Gastrocnemius medialis (tissue), 4 donors: ENCODE results near the gene SHROOM3.

Source experiments
- POLR2A ChIP-seq, 2 donors: fragments of 450-650 bp; IDR thresholded peaks; one replicate each; pipeline ENCODE4 v1.6.1; 2017; ENCODE audit warnings: antibody characterized with exemption in 2 of 2, mild to moderate bottlenecking in 2 of 2, moderate library complexity in 2 of 2
- TF ChIP-seq, protein P1 (sequence below), 5 experiments: fragments of 450-650 bp in 3 of 5; fragments of 200-600 bp in 2 of 5; sonication (generic) in 2 of 5; IDR thresholded peaks in 4 of 5; conservative IDR thresholded peaks in 1 of 5; 1 replicate in 4 of 5; 2 replicates in 1 of 5; pipeline ENCODE4 v1.5.1; 2016 to 2019; ENCODE audit warnings: antibody characterized with exemption in 5 of 5, mild to moderate bottlenecking in 3 of 5, moderate library complexity in 3 of 5

DNA sequence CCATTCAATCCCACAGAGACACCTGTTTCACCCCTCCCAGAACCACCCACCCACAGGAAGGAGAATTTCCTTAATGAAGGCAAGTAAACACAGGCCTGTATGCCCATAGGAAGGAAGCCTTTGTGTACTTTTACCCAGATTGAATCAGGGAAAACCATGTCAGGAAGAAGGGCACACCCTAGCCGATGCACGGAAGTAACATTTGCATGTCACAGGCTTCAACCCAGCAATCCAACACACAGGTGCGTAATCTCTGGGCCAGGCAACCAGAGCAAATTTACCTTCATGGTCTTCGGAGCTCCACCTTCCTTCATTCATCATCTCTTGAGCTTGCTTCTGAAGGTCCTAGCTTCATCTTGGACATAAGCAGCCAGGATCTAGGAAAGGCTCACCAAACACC is 206.3 kb downstream of the SHROOM3 start:
- TF ChIP-seq, protein P1, sequence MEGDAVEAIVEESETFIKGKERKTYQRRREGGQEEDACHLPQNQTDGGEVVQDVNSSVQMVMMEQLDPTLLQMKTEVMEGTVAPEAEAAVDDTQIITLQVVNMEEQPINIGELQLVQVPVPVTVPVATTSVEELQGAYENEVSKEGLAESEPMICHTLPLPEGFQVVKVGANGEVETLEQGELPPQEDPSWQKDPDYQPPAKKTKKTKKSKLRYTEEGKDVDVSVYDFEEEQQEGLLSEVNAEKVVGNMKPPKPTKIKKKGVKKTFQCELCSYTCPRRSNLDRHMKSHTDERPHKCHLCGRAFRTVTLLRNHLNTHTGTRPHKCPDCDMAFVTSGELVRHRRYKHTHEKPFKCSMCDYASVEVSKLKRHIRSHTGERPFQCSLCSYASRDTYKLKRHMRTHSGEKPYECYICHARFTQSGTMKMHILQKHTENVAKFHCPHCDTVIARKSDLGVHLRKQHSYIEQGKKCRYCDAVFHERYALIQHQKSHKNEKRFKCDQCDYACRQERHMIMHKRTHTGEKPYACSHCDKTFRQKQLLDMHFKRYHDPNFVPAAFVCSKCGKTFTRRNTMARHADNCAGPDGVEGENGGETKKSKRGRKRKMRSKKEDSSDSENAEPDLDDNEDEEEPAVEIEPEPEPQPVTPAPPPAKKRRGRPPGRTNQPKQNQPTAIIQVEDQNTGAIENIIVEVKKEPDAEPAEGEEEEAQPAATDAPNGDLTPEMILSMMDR (IDR thresholded peaks at IDR 0.05 in 4 of 5, conservative IDR thresholded peaks at IDR 0.05 in 1 of 5): no peak
- no peak for TF ChIP-seq POLR2A (IDR thresholded peaks at IDR 0.05)
